Measurements from ENCODE around the gene HAX1. TPM values are rescaled to one million over a fixed set of nuclear protein-coding genes. Genes with fewer than 3 reads are reported as not detected.

The HAX1 gene
- total and polyA plus RNA-seq, 2 experiments from 2014 or later = 169 to 172 TPM

DNA sequence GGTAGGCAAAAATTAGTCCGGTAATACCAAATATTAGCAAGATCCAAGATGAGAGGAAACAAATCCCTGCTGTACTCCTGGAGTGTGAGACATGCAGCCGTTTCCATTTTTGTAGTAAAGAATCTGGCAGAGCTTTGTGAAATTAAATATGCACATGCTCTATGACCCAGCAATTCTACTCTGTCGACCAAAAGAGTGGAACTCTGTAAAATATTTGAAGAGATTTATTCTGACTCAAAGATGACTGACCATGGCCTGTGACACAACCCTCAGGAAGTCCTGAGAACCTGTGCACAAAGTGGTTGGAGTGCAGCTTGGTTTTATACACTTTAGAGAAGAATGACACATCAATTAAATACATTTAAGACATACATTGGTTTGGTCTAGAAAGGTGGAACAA is 16.2 kb downstream of the HAX1 start:
- DNase-seq = peak; percentile 25
- Histone ChIP-seq H3K9ac (no peak overlapping the region), H3F3A (ENCODE audit: insufficient read depth) (no peaks in the 10 kb centered on the region), H3K79me2 (ENCODE audit: insufficient read depth) (no peaks in the 10 kb centered on the region), H3K9me3 (ENCODE audit: low read depth) (no peaks in the 10 kb centered on the region), H3K4me3 (no peak overlapping the region), H2AFZ (no peak overlapping the region), H4K20me1 (ENCODE audit: insufficient read depth) (no peaks in the 10 kb centered on the region), H3K27me3 (replicated peaks; ENCODE audit: insufficient read depth) (no peaks in the 10 kb centered on the region), H3K27ac (no peak overlapping the region), H3K36me3 (ENCODE audit: low read depth) (no peaks in the 10 kb centered on the region), H3K4me2 (ENCODE audit: unreplicated experiment) (no peak overlapping the region), H3K4me1 (ENCODE audit: insufficient read depth) (no peaks in the 10 kb centered on the region), H3K9me2 (ENCODE audit: insufficient read depth) (no peaks in the 10 kb centered on the region)
- in situ Hi-C loops (cut with MboI) = no loop called here
- WGBS, 2 experiments (ENCODE audit: low coverage in 1 of 2, low lambda C conversion rate in 2 of 2, missing lambda C conversion rate in 2 of 2) = 56 to 58% methylated on average over 3 of the region's 3 CpGs
- TF ChIP-seq EZH2phosphoT487 (IDR thresholded peaks at IDR 0.05; ENCODE audit: insufficient read depth, low read depth) (no peak), EZH2 (IDR thresholded peaks at IDR 0.05; ENCODE audit: insufficient read depth, poor library complexity, severe bottlenecking) (no peak)

DNA sequence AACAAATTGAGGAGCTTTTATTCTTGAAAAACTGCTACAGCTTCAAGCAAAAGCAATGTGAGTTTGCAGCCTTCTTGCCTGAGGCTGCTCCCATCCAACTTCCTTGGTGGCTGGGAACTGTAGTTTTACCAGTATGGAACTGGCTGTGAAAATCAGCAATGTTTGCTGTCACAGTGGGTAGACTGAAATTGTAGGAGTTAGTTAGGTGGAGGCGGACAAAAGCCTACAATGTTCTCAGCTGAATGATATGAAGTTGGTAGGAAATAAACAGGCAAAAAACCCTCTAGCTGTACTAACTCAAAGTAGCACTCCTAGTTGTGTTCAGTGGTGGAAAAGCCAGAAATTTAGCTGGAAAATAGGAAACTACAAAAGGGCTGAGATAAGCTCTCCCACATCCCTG is 18.5 kb downstream of the HAX1 start:
- H3K27ac ChIP-seq = no peak overlapping the region
- H3K9me2 ChIP-seq (ENCODE audit: insufficient read depth) = no peaks in the 10 kb centered on the region
- no peaks in the 10 kb centered on the region for H3K27me3 ChIP-seq (replicated peaks; ENCODE audit: insufficient read depth)
- WGBS, 2 experiments (ENCODE audit: low coverage in 1 of 2, low lambda C conversion rate in 2 of 2, missing lambda C conversion rate in 2 of 2) = 68 to 80% methylated on average over 1 of the region's 1 CpG
- in situ Hi-C loops (cut with MboI) = no loop called here
- no peak for DNase-seq
- H3F3A ChIP-seq (ENCODE audit: insufficient read depth) = no peaks in the 10 kb centered on the region
- H3K36me3 ChIP-seq (ENCODE audit: low read depth) = no peaks in the 10 kb centered on the region
- no peaks in the 10 kb centered on the region for H3K79me2 ChIP-seq (ENCODE audit: insufficient read depth)
- H3K9ac ChIP-seq = no peak overlapping the region
- no peak overlapping the region for H3K4me3 ChIP-seq
- no peak overlapping the region for H3K4me2 ChIP-seq (ENCODE audit: unreplicated experiment)
- H3K9me3 ChIP-seq (ENCODE audit: low read depth) = no peaks in the 10 kb centered on the region
- no peaks in the 10 kb centered on the region for H3K4me1 ChIP-seq (ENCODE audit: insufficient read depth)
- TF ChIP-seq EZH2 (IDR thresholded peaks at IDR 0.05; ENCODE audit: insufficient read depth, poor library complexity, severe bottlenecking) (no peak), EZH2phosphoT487 (IDR thresholded peaks at IDR 0.05; ENCODE audit: insufficient read depth, low read depth) (no peak)
- no peaks in the 10 kb centered on the region for H4K20me1 ChIP-seq (ENCODE audit: insufficient read depth)
- no peak overlapping the region; the same call in 1 of the 2 replicates for H2AFZ ChIP-seq

DNA sequence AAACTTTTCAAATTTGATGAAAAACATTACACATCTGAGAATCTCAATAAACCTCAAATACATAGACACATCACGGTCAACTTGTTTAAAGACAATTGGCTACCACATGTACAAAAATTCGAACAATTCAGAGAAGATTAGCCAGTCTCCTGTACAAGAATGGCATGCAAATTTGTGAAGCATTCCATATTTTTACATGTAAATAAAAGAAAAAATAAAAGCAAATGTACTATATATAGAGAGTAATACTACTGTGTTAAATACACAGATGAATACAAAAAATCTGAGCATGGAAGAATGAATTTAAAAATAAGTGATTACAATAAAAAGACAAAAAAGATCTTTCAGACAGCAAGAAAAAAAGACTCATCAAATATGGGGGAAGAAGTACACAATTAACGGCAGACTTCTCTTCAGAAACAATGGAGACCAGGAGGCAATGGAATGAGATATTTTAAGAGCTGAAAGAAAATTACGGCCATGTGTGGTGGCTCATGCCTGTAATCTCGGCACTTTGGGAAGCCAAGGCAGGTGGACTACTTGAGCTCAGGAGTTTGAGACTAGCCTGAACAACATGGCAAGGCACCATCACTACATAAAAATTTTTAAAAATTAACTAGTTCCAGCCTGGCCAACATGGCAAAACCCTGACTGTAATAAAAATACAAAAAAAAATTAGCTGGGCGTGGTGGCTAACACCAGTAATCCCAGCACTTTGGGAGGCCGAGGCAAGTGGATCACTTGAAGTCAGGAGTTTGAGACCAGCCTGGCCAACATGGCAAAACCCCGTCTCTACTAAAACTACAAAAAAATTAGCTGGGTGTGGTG is 23.2 kb downstream of the HAX1 start:
- 36 to 42% methylated on average over 8 of the region's 8 CpGs for WGBS, 2 experiments (ENCODE audit: low coverage in 1 of 2, low lambda C conversion rate in 2 of 2, missing lambda C conversion rate in 2 of 2)
- Histone ChIP-seq H3K4me1 (ENCODE audit: insufficient read depth) (no peaks in the 10 kb centered on the region), H2AFZ (no peak overlapping the region), H3K36me3 (ENCODE audit: low read depth) (no peaks in the 10 kb centered on the region), H3K79me2 (ENCODE audit: insufficient read depth) (no peaks in the 10 kb centered on the region), H3K27me3 (replicated peaks; ENCODE audit: insufficient read depth) (no peaks in the 10 kb centered on the region), H3K9ac (no peak overlapping the region), H3F3A (ENCODE audit: insufficient read depth) (no peaks in the 10 kb centered on the region), H3K27ac (no peak overlapping the region), H3K9me3 (ENCODE audit: low read depth) (no peaks in the 10 kb centered on the region), H3K4me2 (ENCODE audit: unreplicated experiment) (no peak overlapping the region), H4K20me1 (ENCODE audit: insufficient read depth) (no peaks in the 10 kb centered on the region), H3K9me2 (ENCODE audit: insufficient read depth) (no peaks in the 10 kb centered on the region), H3K4me3 (no peak overlapping the region)
- TF ChIP-seq EZH2 (IDR thresholded peaks at IDR 0.05; ENCODE audit: insufficient read depth, poor library complexity, severe bottlenecking) (no peak), EZH2phosphoT487 (IDR thresholded peaks at IDR 0.05; ENCODE audit: insufficient read depth, low read depth) (no peak)
- peak; percentile 40 for DNase-seq
- in situ Hi-C loops (cut with MboI) = no loop called here

DNA sequence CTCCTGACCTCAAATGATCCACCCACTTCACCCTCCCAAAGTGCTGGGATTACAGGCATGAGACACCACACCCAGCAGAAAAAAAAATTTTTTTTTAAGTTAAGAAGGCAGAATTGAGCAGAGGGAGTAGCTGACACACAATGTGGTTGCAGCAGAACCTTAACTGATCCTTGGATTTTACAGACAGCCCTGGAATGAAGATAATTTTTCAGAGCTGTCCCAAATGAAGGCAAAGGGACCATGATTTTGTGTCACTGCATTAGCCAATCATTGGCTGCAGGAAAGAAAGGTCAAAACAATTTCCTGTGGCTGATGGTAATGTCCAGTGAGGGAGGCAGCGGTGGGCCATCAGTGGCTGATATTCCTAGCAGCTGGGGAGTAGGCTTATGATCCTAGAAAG is 29.2 kb downstream of the HAX1 start:
- 92 to 93% methylated on average over 1 of the region's 1 CpG for whole genome bisulfite sequencing, 2 experiments (ENCODE audit: low coverage in 1 of 2, low lambda C conversion rate in 2 of 2, missing lambda C conversion rate in 2 of 2)
- TF ChIP-seq EZH2phosphoT487 (IDR thresholded peaks at IDR 0.05; ENCODE audit: insufficient read depth, low read depth) (no peak), EZH2 (IDR thresholded peaks at IDR 0.05; ENCODE audit: insufficient read depth, poor library complexity, severe bottlenecking) (no peak)
- Histone ChIP-seq H4K20me1 (ENCODE audit: insufficient read depth) (no peaks in the 10 kb centered on the region), H3K9me3 (ENCODE audit: low read depth) (no peaks in the 10 kb centered on the region), H3K36me3 (ENCODE audit: low read depth) (no peaks in the 10 kb centered on the region), H3F3A (ENCODE audit: insufficient read depth) (peaks cover 22% of the 10 kb centered on the region), H3K9me2 (ENCODE audit: insufficient read depth) (no peaks in the 10 kb centered on the region), H3K9ac (no peak overlapping the region), H2AFZ (no peak overlapping the region), H3K4me1 (ENCODE audit: insufficient read depth) (peaks cover 20% of the 10 kb centered on the region), H3K79me2 (ENCODE audit: insufficient read depth) (no peaks in the 10 kb centered on the region), H3K4me2 (ENCODE audit: unreplicated experiment) (no peak overlapping the region), H3K27me3 (replicated peaks; ENCODE audit: insufficient read depth) (no peaks in the 10 kb centered on the region), H3K27ac (no peak overlapping the region), H3K4me3 (no peak overlapping the region)
- DNase-seq = no peak
- in situ Hi-C loops (cut with MboI) = no loop called here
